WTC11 (cell line): ENCODE data around the gene UCK2. TPM values are rescaled to one million over a fixed set of nuclear protein-coding genes. Genes with fewer than 3 reads are reported as not detected.

Experiments used
- ATAC-seq: fragments of 200-7000 bp; cut with Tn5 transposase; 2 replicates; pipeline ENCODE4 v1.10.0; 2021; ENCODE audit warnings: mild to moderate bottlenecking, moderate library complexity
- CTCF ChIA-PET: fragments of 300-600 bp; sonication (Branson Sonifier 250); formaldehyde crosslinking; loops from one replicate; lab custom pipeline; 2021; ENCODE audit warnings: antibody characterized with exemption; lab: Charles Lee
- POLR2A ChIA-PET: fragments of 350-600 bp; sonication (Branson Sonifier 250); formaldehyde crosslinking; loops from one replicate; lab custom pipeline; 2021; ENCODE audit warnings: antibody characterized with exemption; lab: Charles Lee
- DNase-seq: peaks from one replicate; pipeline ENCODE4 v3.0.0; 2021; ENCODE audit warnings: low spot score
- H3K27ac Mint-ChIP-seq: 2 replicates; pipeline ENCODE4 v1.8.0; 2021; ENCODE audit warnings: mixed read lengths
- H3K27me3 Mint-ChIP-seq: 2 replicates; pipeline ENCODE4 v1.8.0; 2021; ENCODE audit warnings: low read depth, mild to moderate bottlenecking, moderate library complexity, mixed read lengths
- H3K36me3 Mint-ChIP-seq: 2 replicates; pipeline ENCODE4 v1.8.0; 2021; ENCODE audit warnings: mixed read lengths
- H3K4me1 Mint-ChIP-seq: 2 replicates; pipeline ENCODE4 v1.8.0; 2022; ENCODE audit warnings: mixed read lengths
- H3K4me3 Mint-ChIP-seq: 2 replicates; pipeline ENCODE4 v1.8.0; 2021; ENCODE audit warnings: mild to moderate bottlenecking, moderate library complexity, mixed read lengths
- H3K9me3 Mint-ChIP-seq: 2 replicates; pipeline ENCODE4 v1.8.0; 2021; ENCODE audit warnings: mixed read lengths
- ATF1 ChIP-seq: sonication (generic); formaldehyde crosslinking; IDR thresholded peaks from 2 replicates; pipeline ENCODE4 v1.8.1; 2023; ENCODE audit warnings: mild to moderate bottlenecking, moderate library complexity, missing genetic modification reagents
- CREB1 ChIP-seq: sonication (generic); formaldehyde crosslinking; IDR thresholded peaks from 2 replicates; pipeline ENCODE4 v1.8.0; 2023; ENCODE audit warnings: mild to moderate bottlenecking, missing genetic modification reagents
- CREM ChIP-seq: sonication (generic); formaldehyde crosslinking; IDR thresholded peaks from 2 replicates; pipeline ENCODE4 v1.8.1; 2022; ENCODE audit warnings: mild to moderate bottlenecking, missing genetic modification reagents, moderate library complexity
- ETV6 ChIP-seq: sonication (generic); formaldehyde crosslinking; IDR thresholded peaks from 2 replicates; pipeline ENCODE4 v1.8.1; 2022; ENCODE audit warnings: mild to moderate bottlenecking, missing genetic modification reagents
- IRF2 ChIP-seq: sonication (generic); formaldehyde crosslinking; IDR thresholded peaks from 2 replicates; pipeline ENCODE4 v1.8.0; 2022; ENCODE audit warnings: low read depth, missing genetic modification reagents, borderline replicate concordance
- JAZF1 ChIP-seq: fragments of 250-450 bp; sonication (Bioruptor Pico); IDR thresholded peaks from 2 replicates; pipeline ENCODE4 v1.9.0; 2021; ENCODE audit warnings: moderate library complexity, mild to moderate bottlenecking, inconsistent platforms
- NR2C2 ChIP-seq: sonication (generic); formaldehyde crosslinking; IDR thresholded peaks from 2 replicates; pipeline ENCODE4 v1.8.0; 2022; ENCODE audit warnings: mild to moderate bottlenecking, missing genetic modification reagents
- PRRX2 ChIP-seq: fragments of 250-450 bp; sonication (Bioruptor Pico); IDR thresholded peaks from 2 replicates; pipeline ENCODE4 v1.8.0; 2021; ENCODE audit warnings: mild to moderate bottlenecking
- RELA ChIP-seq: sonication (generic); formaldehyde crosslinking; IDR thresholded peaks from 2 replicates; pipeline ENCODE4 v1.8.1; 2022; ENCODE audit warnings: missing genetic modification reagents, mild to moderate bottlenecking, borderline replicate concordance
- RORB ChIP-seq: fragments of 250-450 bp; sonication (Bioruptor Pico); IDR thresholded peaks from 2 replicates; pipeline ENCODE4 v1.9.0; 2021; ENCODE audit warnings: mild to moderate bottlenecking
- TP53 ChIP-seq: sonication (generic); formaldehyde crosslinking; IDR thresholded peaks from 2 replicates; pipeline ENCODE4 v1.8.1; 2023; ENCODE audit warnings: mild to moderate bottlenecking, missing genetic modification reagents
- ZNF121 ChIP-seq: sonication (generic); formaldehyde crosslinking; IDR thresholded peaks from 2 replicates; pipeline ENCODE4 v1.8.0; 2023; ENCODE audit warnings: missing genetic modification reagents
- ZNF416 ChIP-seq: fragments of 250-450 bp; sonication (Bioruptor Pico); IDR thresholded peaks from 2 replicates; pipeline ENCODE4 v1.9.0; 2021; ENCODE audit warnings: mild to moderate bottlenecking, inconsistent platforms
- ZNF423 ChIP-seq: fragments of 250-450 bp; sonication (Bioruptor Pico); IDR thresholded peaks from 2 replicates; pipeline ENCODE4 v2.1.2; 2022; ENCODE audit warnings: mild to moderate bottlenecking, moderate library complexity
- total RNA-seq: library from RNA; stranded (reverse); gene quantifications from 3 replicates; pipeline ENCODE4 v1.2.3, GENCODE V29; 2021
- TF ChIP-seq, protein P1 (sequence below): sonication (generic); formaldehyde crosslinking; IDR thresholded peaks from 2 replicates; pipeline ENCODE4 v1.8.1; 2022; ENCODE audit warnings: low read depth, mild to moderate bottlenecking, moderate library complexity, missing genetic modification reagents, borderline replicate concordance
- TF ChIP-seq, protein P2 (sequence below): sonication (generic); formaldehyde crosslinking; IDR thresholded peaks from 2 replicates; pipeline ENCODE4 v1.8.0; 2022; ENCODE audit warnings: mild to moderate bottlenecking, missing genetic modification reagents
- TF ChIP-seq, protein P3 (sequence below): sonication (generic); formaldehyde crosslinking; IDR thresholded peaks from 2 replicates; pipeline ENCODE4 v1.8.1; 2023; ENCODE audit warnings: mild to moderate bottlenecking, missing genetic modification reagents, moderate library complexity
- TF ChIP-seq, protein P4 (sequence below): fragments of 250-450 bp; sonication (Bioruptor Pico); IDR thresholded peaks from 2 replicates; pipeline ENCODE4 v1.9.0; 2021; ENCODE audit warnings: mild to moderate bottlenecking, borderline replicate concordance
- TF ChIP-seq, protein P5 (sequence below): sonication (generic); formaldehyde crosslinking; IDR thresholded peaks from 2 replicates; pipeline ENCODE4 v1.8.1; 2023; ENCODE audit warnings: mild to moderate bottlenecking, missing genetic modification reagents, moderate library complexity
- TF ChIP-seq, protein P6 (sequence below): fragments of 250-450 bp; sonication (Bioruptor Pico); IDR thresholded peaks from 2 replicates; pipeline ENCODE4 v1.9.0; 2021; ENCODE audit warnings: moderate library complexity, mild to moderate bottlenecking, inconsistent platforms, borderline replicate concordance
- TF ChIP-seq, protein P7 (sequence below): sonication (generic); formaldehyde crosslinking; IDR thresholded peaks from 2 replicates; pipeline ENCODE4 v1.8.1; 2023; ENCODE audit warnings: mild to moderate bottlenecking, missing genetic modification reagents, borderline replicate concordance
- TF ChIP-seq, protein P8 (sequence below): sonication (generic); formaldehyde crosslinking; IDR thresholded peaks from 2 replicates; pipeline ENCODE4 v1.8.0; 2023; ENCODE audit warnings: missing genetic modification reagents

The UCK2 gene
- total RNA-seq, 1 experiment from 2014 or later = 85.7 TPM

DNA sequence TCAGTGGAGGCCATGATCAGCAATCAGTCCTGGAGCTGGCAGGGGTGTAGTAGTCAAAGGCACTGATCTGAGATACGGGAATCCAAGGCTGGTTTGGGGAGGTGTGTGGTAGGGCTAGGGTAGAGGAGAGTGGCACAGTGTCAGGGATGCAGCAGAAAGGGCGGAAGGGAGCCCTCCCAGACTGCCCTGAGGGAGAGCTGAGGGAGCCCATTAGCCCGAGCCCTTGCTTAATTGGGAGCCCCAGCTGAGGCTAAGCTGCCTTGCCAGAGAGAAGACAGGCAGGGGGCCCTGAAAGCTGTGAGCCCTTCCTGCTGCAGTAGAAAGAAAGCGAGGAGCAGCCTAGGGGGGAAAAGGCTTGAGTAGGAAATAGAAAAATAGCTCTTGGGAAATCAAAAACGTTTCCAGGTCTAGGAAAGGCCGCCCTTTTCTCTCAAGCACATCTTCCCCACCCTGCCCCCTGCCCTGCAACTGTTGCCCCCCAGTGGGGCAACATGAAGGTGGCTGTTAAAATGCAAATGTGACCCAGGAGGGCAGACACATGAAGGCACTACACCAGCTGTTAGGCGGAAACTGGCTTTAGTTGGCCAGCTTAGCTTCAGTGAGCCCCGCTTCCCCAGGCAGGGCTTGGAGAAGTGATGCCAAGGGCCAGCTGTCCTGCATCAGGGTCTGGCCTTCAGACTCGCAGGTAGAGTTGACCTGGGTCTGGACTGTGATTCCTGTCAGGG is 106.2 kb downstream of the UCK2 start:
- Mint-ChIP-seq H3K9me3 (no peaks in the 10 kb centered on the region), H3K27ac (no peak overlapping the region), H3K27me3 (no peaks in the 10 kb centered on the region; the same call in 1 of the 2 replicates), H3K4me1 (peaks cover 15% of the 10 kb centered on the region), H3K36me3 (no peaks in the 10 kb centered on the region), H3K4me3 (no peak overlapping the region)
- no peak for DNase-seq
- CTCF ChIA-PET = interaction anchor here (0.8 to 2.5 kb wide), 11 partner anchors 8 to 545 kb away, joined by 3 to 34 read pairs (median 4); partner anchors contain the start of gene TMCO1
- TF ChIP-seq ZNF423 (CRISPR knock-in tag) = peak; percentile 85
- TF ChIP-seq RORB (CRISPR knock-in tag) = no peak
- peak; percentile 85 for TF ChIP-seq ETV6 (CRISPR knock-in tag)
- POLR2A ChIA-PET = no interaction called here
- ATAC-seq = peak; percentile 74

DNA sequence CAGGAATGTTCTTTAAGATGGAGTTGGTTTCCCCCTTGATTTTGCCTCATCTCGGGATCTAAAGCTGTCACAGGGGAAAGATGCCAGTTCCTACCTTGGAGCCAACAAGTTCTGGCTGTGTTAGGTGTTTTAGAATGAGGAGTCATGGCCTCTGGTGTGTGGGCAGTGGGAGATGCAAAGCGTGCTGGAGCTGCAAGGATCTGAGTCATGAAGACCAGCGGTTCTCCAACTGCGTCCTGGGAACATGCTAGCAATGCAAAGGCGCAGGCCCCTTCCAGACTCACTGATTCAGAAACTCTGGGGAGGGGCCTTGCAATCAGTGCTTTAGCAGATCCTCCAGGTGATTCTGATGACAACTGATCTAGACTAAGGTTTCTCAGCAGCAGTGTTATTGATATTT is 109.1 kb downstream of the UCK2 start:
- ChIA-PET POLR2A (no interaction called here), CTCF (no interaction called here)
- no peak for TF ChIP-seq CREM (CRISPR knock-in tag)
- TF ChIP-seq, protein P1, sequence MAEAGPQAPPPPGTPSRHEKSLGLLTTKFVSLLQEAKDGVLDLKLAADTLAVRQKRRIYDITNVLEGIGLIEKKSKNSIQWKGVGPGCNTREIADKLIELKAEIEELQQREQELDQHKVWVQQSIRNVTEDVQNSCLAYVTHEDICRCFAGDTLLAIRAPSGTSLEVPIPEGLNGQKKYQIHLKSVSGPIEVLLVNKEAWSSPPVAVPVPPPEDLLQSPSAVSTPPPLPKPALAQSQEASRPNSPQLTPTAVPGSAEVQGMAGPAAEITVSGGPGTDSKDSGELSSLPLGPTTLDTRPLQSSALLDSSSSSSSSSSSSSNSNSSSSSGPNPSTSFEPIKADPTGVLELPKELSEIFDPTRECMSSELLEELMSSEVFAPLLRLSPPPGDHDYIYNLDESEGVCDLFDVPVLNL (CRISPR knock-in tag) = no peak
- TF ChIP-seq, protein P2, sequence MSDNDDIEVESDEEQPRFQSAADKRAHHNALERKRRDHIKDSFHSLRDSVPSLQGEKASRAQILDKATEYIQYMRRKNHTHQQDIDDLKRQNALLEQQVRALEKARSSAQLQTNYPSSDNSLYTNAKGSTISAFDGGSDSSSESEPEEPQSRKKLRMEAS (CRISPR knock-in tag) = no peak
- TF ChIP-seq, protein P3, sequence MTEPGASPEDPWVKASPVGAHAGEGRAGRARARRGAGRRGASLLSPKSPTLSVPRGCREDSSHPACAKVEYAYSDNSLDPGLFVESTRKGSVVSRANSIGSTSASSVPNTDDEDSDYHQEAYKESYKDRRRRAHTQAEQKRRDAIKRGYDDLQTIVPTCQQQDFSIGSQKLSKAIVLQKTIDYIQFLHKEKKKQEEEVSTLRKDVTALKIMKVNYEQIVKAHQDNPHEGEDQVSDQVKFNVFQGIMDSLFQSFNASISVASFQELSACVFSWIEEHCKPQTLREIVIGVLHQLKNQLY = no peak
- TF ChIP-seq PRRX2 (CRISPR knock-in tag) = no peak
- TF ChIP-seq, protein P4, sequence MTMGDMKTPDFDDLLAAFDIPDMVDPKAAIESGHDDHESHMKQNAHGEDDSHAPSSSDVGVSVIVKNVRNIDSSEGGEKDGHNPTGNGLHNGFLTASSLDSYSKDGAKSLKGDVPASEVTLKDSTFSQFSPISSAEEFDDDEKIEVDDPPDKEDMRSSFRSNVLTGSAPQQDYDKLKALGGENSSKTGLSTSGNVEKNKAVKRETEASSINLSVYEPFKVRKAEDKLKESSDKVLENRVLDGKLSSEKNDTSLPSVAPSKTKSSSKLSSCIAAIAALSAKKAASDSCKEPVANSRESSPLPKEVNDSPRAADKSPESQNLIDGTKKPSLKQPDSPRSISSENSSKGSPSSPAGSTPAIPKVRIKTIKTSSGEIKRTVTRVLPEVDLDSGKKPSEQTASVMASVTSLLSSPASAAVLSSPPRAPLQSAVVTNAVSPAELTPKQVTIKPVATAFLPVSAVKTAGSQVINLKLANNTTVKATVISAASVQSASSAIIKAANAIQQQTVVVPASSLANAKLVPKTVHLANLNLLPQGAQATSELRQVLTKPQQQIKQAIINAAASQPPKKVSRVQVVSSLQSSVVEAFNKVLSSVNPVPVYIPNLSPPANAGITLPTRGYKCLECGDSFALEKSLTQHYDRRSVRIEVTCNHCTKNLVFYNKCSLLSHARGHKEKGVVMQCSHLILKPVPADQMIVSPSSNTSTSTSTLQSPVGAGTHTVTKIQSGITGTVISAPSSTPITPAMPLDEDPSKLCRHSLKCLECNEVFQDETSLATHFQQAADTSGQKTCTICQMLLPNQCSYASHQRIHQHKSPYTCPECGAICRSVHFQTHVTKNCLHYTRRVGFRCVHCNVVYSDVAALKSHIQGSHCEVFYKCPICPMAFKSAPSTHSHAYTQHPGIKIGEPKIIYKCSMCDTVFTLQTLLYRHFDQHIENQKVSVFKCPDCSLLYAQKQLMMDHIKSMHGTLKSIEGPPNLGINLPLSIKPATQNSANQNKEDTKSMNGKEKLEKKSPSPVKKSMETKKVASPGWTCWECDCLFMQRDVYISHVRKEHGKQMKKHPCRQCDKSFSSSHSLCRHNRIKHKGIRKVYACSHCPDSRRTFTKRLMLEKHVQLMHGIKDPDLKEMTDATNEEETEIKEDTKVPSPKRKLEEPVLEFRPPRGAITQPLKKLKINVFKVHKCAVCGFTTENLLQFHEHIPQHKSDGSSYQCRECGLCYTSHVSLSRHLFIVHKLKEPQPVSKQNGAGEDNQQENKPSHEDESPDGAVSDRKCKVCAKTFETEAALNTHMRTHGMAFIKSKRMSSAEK (CRISPR knock-in tag) = no peak
- TF ChIP-seq IRF2 = no peak
- TF ChIP-seq CREB1 (CRISPR knock-in tag) = no peak
- TF ChIP-seq, protein P5, sequence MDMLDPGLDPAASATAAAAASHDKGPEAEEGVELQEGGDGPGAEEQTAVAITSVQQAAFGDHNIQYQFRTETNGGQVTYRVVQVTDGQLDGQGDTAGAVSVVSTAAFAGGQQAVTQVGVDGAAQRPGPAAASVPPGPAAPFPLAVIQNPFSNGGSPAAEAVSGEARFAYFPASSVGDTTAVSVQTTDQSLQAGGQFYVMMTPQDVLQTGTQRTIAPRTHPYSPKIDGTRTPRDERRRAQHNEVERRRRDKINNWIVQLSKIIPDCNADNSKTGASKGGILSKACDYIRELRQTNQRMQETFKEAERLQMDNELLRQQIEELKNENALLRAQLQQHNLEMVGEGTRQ (CRISPR knock-in tag) = no peak
- no peak for TF ChIP-seq ATF1 (CRISPR knock-in tag)
- TF ChIP-seq, protein P6, sequence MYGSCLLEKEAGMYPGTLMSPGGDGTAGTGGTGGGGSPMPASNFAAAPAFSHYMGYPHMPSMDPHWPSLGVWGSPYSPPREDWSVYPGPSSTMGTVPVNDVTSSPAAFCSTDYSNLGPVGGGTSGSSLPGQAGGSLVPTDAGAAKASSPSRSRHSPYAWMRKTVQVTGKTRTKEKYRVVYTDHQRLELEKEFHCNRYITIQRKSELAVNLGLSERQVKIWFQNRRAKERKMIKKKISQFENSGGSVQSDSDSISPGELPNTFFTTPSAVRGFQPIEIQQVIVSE (CRISPR knock-in tag) = no peak
- TF ChIP-seq NR2C2 (CRISPR knock-in tag) = no peak
- TF ChIP-seq, protein P7, sequence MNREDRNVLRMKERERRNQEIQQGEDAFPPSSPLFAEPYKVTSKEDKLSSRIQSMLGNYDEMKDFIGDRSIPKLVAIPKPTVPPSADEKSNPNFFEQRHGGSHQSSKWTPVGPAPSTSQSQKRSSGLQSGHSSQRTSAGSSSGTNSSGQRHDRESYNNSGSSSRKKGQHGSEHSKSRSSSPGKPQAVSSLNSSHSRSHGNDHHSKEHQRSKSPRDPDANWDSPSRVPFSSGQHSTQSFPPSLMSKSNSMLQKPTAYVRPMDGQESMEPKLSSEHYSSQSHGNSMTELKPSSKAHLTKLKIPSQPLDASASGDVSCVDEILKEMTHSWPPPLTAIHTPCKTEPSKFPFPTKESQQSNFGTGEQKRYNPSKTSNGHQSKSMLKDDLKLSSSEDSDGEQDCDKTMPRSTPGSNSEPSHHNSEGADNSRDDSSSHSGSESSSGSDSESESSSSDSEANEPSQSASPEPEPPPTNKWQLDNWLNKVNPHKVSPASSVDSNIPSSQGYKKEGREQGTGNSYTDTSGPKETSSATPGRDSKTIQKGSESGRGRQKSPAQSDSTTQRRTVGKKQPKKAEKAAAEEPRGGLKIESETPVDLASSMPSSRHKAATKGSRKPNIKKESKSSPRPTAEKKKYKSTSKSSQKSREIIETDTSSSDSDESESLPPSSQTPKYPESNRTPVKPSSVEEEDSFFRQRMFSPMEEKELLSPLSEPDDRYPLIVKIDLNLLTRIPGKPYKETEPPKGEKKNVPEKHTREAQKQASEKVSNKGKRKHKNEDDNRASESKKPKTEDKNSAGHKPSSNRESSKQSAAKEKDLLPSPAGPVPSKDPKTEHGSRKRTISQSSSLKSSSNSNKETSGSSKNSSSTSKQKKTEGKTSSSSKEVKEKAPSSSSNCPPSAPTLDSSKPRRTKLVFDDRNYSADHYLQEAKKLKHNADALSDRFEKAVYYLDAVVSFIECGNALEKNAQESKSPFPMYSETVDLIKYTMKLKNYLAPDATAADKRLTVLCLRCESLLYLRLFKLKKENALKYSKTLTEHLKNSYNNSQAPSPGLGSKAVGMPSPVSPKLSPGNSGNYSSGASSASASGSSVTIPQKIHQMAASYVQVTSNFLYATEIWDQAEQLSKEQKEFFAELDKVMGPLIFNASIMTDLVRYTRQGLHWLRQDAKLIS (CRISPR knock-in tag) = no peak
- no peak for TF ChIP-seq RELA (CRISPR knock-in tag)
- TF ChIP-seq ZNF121 (CRISPR knock-in tag) = no peak
- no peak for TF ChIP-seq ZNF416 (CRISPR knock-in tag)
- TF ChIP-seq, protein P8, sequence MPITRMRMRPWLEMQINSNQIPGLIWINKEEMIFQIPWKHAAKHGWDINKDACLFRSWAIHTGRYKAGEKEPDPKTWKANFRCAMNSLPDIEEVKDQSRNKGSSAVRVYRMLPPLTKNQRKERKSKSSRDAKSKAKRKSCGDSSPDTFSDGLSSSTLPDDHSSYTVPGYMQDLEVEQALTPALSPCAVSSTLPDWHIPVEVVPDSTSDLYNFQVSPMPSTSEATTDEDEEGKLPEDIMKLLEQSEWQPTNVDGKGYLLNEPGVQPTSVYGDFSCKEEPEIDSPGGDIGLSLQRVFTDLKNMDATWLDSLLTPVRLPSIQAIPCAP (CRISPR knock-in tag) = no peak
- TF ChIP-seq TP53 (CRISPR knock-in tag) = no peak
- TF ChIP-seq JAZF1 (CRISPR knock-in tag) = no peak
- Mint-ChIP-seq H3K4me3 (no peak overlapping the region), H3K36me3 (no peaks in the 10 kb centered on the region), H3K27me3 (no peaks in the 10 kb centered on the region; the same call in 1 of the 2 replicates), H3K9me3 (no peaks in the 10 kb centered on the region), H3K4me1 (peaks cover 15% of the 10 kb centered on the region), H3K27ac (no peak overlapping the region)
- no peak for ATAC-seq
- DNase-seq = no peak
